HepG2 (cell line): ENCODE results near the gene RNF175. TPM values are rescaled to one million over a fixed set of nuclear protein-coding genes. Genes with fewer than 3 reads are reported as not detected.

Experiments used
- ATAC-seq: fragments of 200-7000 bp; cut with Tn5 transposase; 3 replicates; pipeline ENCODE4 v1.9.1; 2020; ENCODE audit warnings: mild to moderate bottlenecking, moderate library complexity
- BruUV-seq: library from RNA; stranded (reverse); fragments of 400-500 nt; replicated peaks from 2 replicates; lab custom pipeline; 2021; lab: Mats Ljungman, UMichigan
- CTCF ChIA-PET: fragments of 300-600 bp; formaldehyde crosslinking; extraction: SDS; loops from one replicate; lab custom pipeline; 2021; ENCODE audit warnings: low total read pairs, inconsistent platforms, low intra/inter-chr PET ratio; lab: Yijun Ruan, JAX
- POLR2A ChIA-PET: fragments of 350-600 bp; sonication (Branson Sonifier 250); formaldehyde crosslinking; loops from one replicate; lab custom pipeline; 2020; ENCODE audit warnings: antibody characterized with exemption, inconsistent platforms; lab: Yijun Ruan, JAX
- DNase-seq: peaks from one replicate; pipeline ENCODE4 v3.0.0-alpha.2; 2015; ENCODE audit warnings: low spot score
- FAIRE-seq: peaks from 3 replicates; lab custom pipeline; 2011; peaks lifted over from hg19 to GRCh38; lab: Jason Lieb, UNC
- H2AFZ ChIP-seq: one replicate; pipeline ENCODE4 v1.6.1; 2011; ENCODE audit warnings: low read length, inconsistent platforms
- H3K27ac ChIP-seq: fragments of 300-600 bp; 3 replicates; pipeline ENCODE4 v1.8.0; 2011; ENCODE audit warnings: mixed run types, mild to moderate bottlenecking, mixed read lengths, low read length, inconsistent platforms; ENCODE audit not compliant: insufficient read depth; ENCODE audit errors: extremely low read length
- H3K27me3 ChIP-seq, 2 experiments: fragments of 200-600 bp in 1 of 2; 2 replicates in 1 of 2; 3 replicates in 1 of 2; pipeline versions ENCODE4 v1.6.0 to v1.8.0; 2011; ENCODE audit warnings: low read length in 2 of 2, mild to moderate bottlenecking in 2 of 2, moderate library complexity in 2 of 2, inconsistent platforms in 1 of 2; ENCODE audit not compliant: insufficient read depth in 2 of 2, control insufficient read depth in 1 of 2
- H3K36me3 ChIP-seq, 2 experiments: fragments of 200-600 bp in 1 of 2; replicated peaks in 1 of 2; 2 replicates in 1 of 2; 3 replicates in 1 of 2; pipeline versions ENCODE4 v1.5.1 to v1.8.0; 2011; ENCODE audit warnings: low read length in 2 of 2, inconsistent platforms in 1 of 2; ENCODE audit not compliant: insufficient read depth in 2 of 2, control insufficient read depth in 1 of 2
- H3K4me1 ChIP-seq: 2 replicates; pipeline ENCODE4 v1.5.1; 2012; ENCODE audit warnings: low read length, inconsistent platforms; ENCODE audit not compliant: insufficient read depth
- H3K4me2 ChIP-seq: 2 replicates; pipeline ENCODE4 v1.6.0; 2011; ENCODE audit warnings: low read depth, low read length, inconsistent platforms
- H3K4me3 ChIP-seq, 3 experiments: fragments of 200-600 bp in 1 of 3; sonication (generic), shearing (Covaris generic) in 1 of 3; replicated peaks in 1 of 3; 2 replicates each; pipeline ENCODE4 v1.5.1; 2011 to 2016; ENCODE audit warnings: low read length in 3 of 3, inconsistent platforms in 2 of 3, low read depth in 2 of 3, mild to moderate bottlenecking in 2 of 3, control low read depth in 1 of 3, mixed read lengths in 1 of 3; ENCODE audit not compliant: insufficient read depth in 1 of 3
- H3K79me2 ChIP-seq: one replicate; pipeline ENCODE4 v1.6.1; 2011; ENCODE audit warnings: low read length, inconsistent platforms; ENCODE audit not compliant: insufficient read depth
- H3K9ac ChIP-seq: 2 replicates; pipeline ENCODE4 v1.6.0; 2011; ENCODE audit warnings: mild to moderate bottlenecking, low read depth, low read length, inconsistent platforms; ENCODE audit not compliant: insufficient read depth
- H3K9me3 ChIP-seq: 2 replicates; pipeline ENCODE4 v1.5.1; 2012; ENCODE audit warnings: mild to moderate bottlenecking, low read length
- H4K20me1 ChIP-seq: 2 replicates; pipeline ENCODE4 v1.6.0; 2011; ENCODE audit warnings: inconsistent platforms, mild to moderate bottlenecking, low read length, moderate library complexity; ENCODE audit not compliant: insufficient read depth
- ADNP ChIP-seq: sonication (generic); formaldehyde crosslinking; IDR thresholded peaks from 2 replicates; pipeline ENCODE4 v1.4.0; 2020; ENCODE audit warnings: missing genetic modification reagents
- AGO1 ChIP-seq: fragments of 200-400 bp; formaldehyde crosslinking; IDR thresholded peaks from 2 replicates; pipeline ENCODE4 v1.6.1; 2017; ENCODE audit warnings: mild to moderate bottlenecking, low read depth, low read length, moderate library complexity; ENCODE audit not compliant: poor library complexity, severe bottlenecking
- ATF7-NPFF ChIP-seq: sonication (generic); formaldehyde crosslinking; IDR thresholded peaks from 2 replicates; pipeline ENCODE4 v1.8.1; 2023; ENCODE audit warnings: mild to moderate bottlenecking, low read depth, missing genetic modification reagents, moderate library complexity
- BRCA1 ChIP-seq: sonication (generic); formaldehyde crosslinking; IDR thresholded peaks from 2 replicates; pipeline ENCODE4 v1.4.0; 2020; ENCODE audit warnings: missing genetic modification reagents
- CENPT ChIP-seq: sonication (generic); formaldehyde crosslinking; IDR thresholded peaks from 2 replicates; pipeline ENCODE4 v1.8.0; 2022; ENCODE audit warnings: low read depth, mild to moderate bottlenecking, moderate library complexity, missing genetic modification reagents
- KAT7 ChIP-seq: IDR thresholded peaks from 2 replicates; pipeline ENCODE4 v1.6.1; 2018; ENCODE audit warnings: borderline replicate concordance, missing compliant biosample characterization
- MED1 ChIP-seq: sonication (generic); formaldehyde crosslinking; IDR thresholded peaks from 2 replicates; pipeline ENCODE4 v1.4.0; 2020; ENCODE audit warnings: missing genetic modification reagents
- RFX1 ChIP-seq: fragments of 450-650 bp; IDR thresholded peaks from 2 replicates; pipeline ENCODE4 v1.6.1; 2017
- SALL2 ChIP-seq: sonication (generic); formaldehyde crosslinking; IDR thresholded peaks from 2 replicates; pipeline ENCODE4 v1.8.1; 2023; ENCODE audit warnings: mild to moderate bottlenecking, missing genetic modification reagents, inconsistent platforms
- ZFP36 ChIP-seq: fragments of 150-350 bp; IDR thresholded peaks from 2 replicates; pipeline ENCODE4 v1.6.1; 2018; ENCODE audit warnings: borderline replicate concordance, low read length, low read depth; ENCODE audit not compliant: partially characterized antibody
- ZFP36L1 ChIP-seq: sonication (generic); formaldehyde crosslinking; IDR thresholded peaks from 2 replicates; pipeline ENCODE4 v1.8.0; 2022; ENCODE audit warnings: mild to moderate bottlenecking, missing genetic modification reagents, moderate library complexity
- ZSCAN20 ChIP-seq: sonication (generic); formaldehyde crosslinking; IDR thresholded peaks from 2 replicates; pipeline ENCODE4 v1.4.0; 2020; ENCODE audit warnings: missing genetic modification reagents, mild to moderate bottlenecking, borderline replicate concordance
- ZSCAN31 ChIP-seq: sonication (generic); formaldehyde crosslinking; IDR thresholded peaks from 2 replicates; pipeline ENCODE4 v1.5.0; 2020; ENCODE audit warnings: low read depth, mild to moderate bottlenecking, missing genetic modification reagents
- WGBS: methylation state at CpG from one replicate; pipeline ENCODE4 v1.1.6; 2017; ENCODE audit warnings: low lambda C conversion rate; 5-methylcytosine and 5-hydroxymethylcytosine counted together
- in situ Hi-C: cut with HindIII; loops from 2 replicates; pipeline ENCODE4 v1.10.0; 2017; ENCODE audit warnings: low pct_unique_long_range_greater_than_20kb; ENCODE audit not compliant: extremely low pct_ligation_motif_present
- intact Hi-C: fragments of 100-400 bp; cut with micrococcal nuclease; formaldehyde crosslinking; loops from one replicate; pipeline ENCODE4 v1.10.0; 2022; ENCODE audit not compliant: unreplicated experiment
- polyA plus RNA-seq, 8 experiments: library from polyadenylated mRNA; depleted of rRNA in 3 of 8; stranded (reverse) in 7 of 8; unstranded in 1 of 8; fragments of >200 nt; fragmentation: Illumina TruSeq in 4 of 8; extraction: Trizol in 4 of 8; gene quantifications; 2 replicates each; pipeline versions ENCODE4 v1.2.1 to v1.2.3, GENCODE V29; 2011 to 2016; ENCODE audit warnings: low read depth in 4 of 8, missing spikeins in 1 of 8, mixed read lengths in 1 of 8; ENCODE audit not compliant: insufficient read depth in 1 of 8
- total RNA-seq, 5 experiments: library from RNA; depleted of rRNA; stranded (reverse); fragments of >200 nt; fragmentation: Illumina TruSeq; extraction: Trizol; gene quantifications; 2 replicates each; pipeline ENCODE4 v1.2.3, GENCODE V29; 2016; ENCODE audit warnings: low read depth in 1 of 5
- TF ChIP-seq, protein P1 (sequence below): IDR thresholded peaks from 2 replicates; pipeline ENCODE4 v1.6.1; 2016; ENCODE audit warnings: low read depth, borderline replicate concordance
- TF ChIP-seq, protein P2 (sequence below): IDR thresholded peaks from 2 replicates; pipeline ENCODE4 v1.6.1; 2016

Gene RNF175
- total and polyA plus RNA-seq, 2 of the 13 experiments (the other 11 are each of a cell fraction or from before 2014, with no cell fraction given): not detected

DNA sequence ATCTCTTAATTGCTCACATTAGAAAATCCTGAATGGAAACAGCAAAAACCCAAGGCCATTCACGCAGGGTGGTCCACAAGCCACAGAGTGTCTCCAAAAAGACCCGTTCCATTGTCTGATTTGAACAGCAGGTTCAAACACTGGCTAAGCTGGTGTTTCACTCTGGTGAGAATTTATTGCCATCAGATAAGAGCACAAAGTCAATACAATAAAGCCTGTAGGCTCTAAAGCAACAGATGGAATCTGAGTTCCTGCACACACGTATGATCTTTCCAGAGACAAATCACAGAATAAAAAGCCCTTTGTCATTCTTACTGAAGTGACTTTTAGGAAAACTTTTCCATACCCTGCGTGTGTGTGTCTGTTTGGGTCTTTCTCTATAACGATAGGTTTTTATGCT, 34.2 kb upstream of the RNF175 start:
- Histone ChIP-seq H3K4me1 (no peaks in the 10 kb centered on the region), H3K27ac (no peak overlapping the region), H3K9me3 (no peaks in the 10 kb centered on the region), H3K79me2 (no peaks in the 10 kb centered on the region), H3K4me3 (no peak overlapping the region), H3K36me3 (no peaks in the 10 kb centered on the region), H3K9ac (no peak overlapping the region), H3K27me3 (peaks cover 0 to 11% of the 10 kb centered on the region in 2 experiments; a peak in 3 of 5 replicates), H2AFZ (no peak overlapping the region), H4K20me1 (no peaks in the 10 kb centered on the region), H3K4me2 (no peak overlapping the region)
- WGBS: 14% methylated on average over 5 of the region's 5 CpGs
- in situ Hi-C loops: no loop called here
- POLR2A ChIA-PET: no interaction called here
- DNase-seq: no peak
- no peak for ATAC-seq
- intact Hi-C loops: no loop called here
- no peak for FAIRE-seq
- CTCF ChIA-PET: no interaction called here
- no TSS peak for BruUV-seq
- TF ChIP-seq ZFP36L1 (CRISPR knock-in tag) (no peak), ZSCAN20 (no peak), ZSCAN31 (CRISPR knock-in tag) (no peak), KAT7 (CRISPR knock-in tag) (no peak), AGO1 (no peak), MED1 (no peak), RFX1 (no peak), SALL2 (CRISPR knock-in tag) (no peak), CENPT (CRISPR knock-in tag) (no peak), ATF7-NPFF (CRISPR knock-in tag) (no peak), ZFP36 (no peak), BRCA1 (CRISPR knock-in tag) (no peak), ADNP (no peak)
- TF ChIP-seq, protein P1, sequence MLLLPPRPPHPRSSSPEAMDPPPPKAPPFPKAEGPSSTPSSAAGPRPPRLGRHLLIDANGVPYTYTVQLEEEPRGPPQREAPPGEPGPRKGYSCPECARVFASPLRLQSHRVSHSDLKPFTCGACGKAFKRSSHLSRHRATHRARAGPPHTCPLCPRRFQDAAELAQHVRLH (CRISPR knock-in tag): no peak
- TF ChIP-seq, protein P2, sequence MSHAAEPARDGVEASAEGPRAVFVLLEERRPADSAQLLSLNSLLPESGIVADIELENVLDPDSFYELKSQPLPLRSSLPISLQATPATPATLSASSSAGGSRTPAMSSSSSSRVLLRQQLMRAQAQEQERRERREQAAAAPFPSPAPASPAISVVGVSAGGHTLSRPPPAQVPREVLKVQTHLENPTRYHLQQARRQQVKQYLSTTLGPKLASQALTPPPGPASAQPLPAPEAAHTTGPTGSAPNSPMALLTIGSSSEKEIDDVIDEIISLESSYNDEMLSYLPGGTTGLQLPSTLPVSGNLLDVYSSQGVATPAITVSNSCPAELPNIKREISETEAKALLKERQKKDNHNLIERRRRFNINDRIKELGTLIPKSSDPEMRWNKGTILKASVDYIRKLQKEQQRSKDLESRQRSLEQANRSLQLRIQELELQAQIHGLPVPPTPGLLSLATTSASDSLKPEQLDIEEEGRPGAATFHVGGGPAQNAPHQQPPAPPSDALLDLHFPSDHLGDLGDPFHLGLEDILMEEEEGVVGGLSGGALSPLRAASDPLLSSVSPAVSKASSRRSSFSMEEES (CRISPR knock-in tag): no peak
